ENCODE data around the gene MTA2. TPM values are rescaled to one million over a fixed set of nuclear protein-coding genes. Genes with fewer than 3 reads are reported as not detected.

The MTA2 gene
- total and polyA plus RNA-seq, 2 of the 8 experiments (the other 6 are each of a cell fraction or from before 2014, with no cell fraction given), result 25.7 to 114 TPM

DNA sequence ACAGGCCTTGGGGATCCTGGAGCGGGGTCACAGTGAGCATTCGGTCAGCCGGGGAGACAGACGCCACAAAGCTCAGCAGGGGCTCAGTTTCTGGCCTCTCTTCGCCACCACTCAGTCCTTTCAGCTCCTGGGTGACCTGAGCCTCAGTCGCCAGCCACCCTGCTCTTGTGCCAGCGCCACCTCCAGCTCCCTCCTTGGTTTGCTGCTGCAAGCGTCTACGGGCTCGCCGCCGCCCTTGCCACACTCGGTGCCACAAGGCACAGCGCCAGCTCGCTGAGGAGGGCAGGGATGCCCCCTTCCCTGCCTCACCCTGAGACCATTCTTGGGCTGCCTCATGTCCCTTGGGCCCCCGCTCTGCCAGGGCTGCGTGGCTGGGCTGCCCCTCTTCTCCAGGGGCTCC, 26.5 kb downstream of the MTA2 start (continued):
- no peak for TF ChIP-seq CHD1 (IDR thresholded peaks at IDR 0.05; ENCODE audit: low read depth, low read length)

Measured in H1 (cell line).